HG03457 (cell line): ENCODE data around the gene MRPS2.

Experiments used
- ATAC-seq: cut with Tn5 transposase; IDR thresholded peaks from one replicate; pipeline ENCODE4 v1.9.1; 2021; ENCODE audit warnings: moderate number of reproducible peaks; ENCODE audit not compliant: unreplicated experiment

The MRPS2 gene

GRCh38 chr9:135480071-135480939 lies 20.2 kb upstream of the MRPS2 start:
- ATAC-seq: no peak

GRCh38 chr9:135480940-135481310 lies 19.6 kb upstream of the MRPS2 start:
- no peak for ATAC-seq

- no peak for ATAC-seq
Measured at GRCh38 chr9:135482015-135482754, 18.3 kb upstream of the MRPS2 start.

GRCh38 chr9:135484460-135485277 lies 15.8 kb upstream of the MRPS2 start:
- ATAC-seq: no peak

- ATAC-seq: no peak
Measured at GRCh38 chr9:135485385-135485784, 15.1 kb upstream of the MRPS2 start.

GRCh38 chr9:135485832-135486231 lies 14.7 kb upstream of the MRPS2 start:
- no peak for ATAC-seq

- ATAC-seq: no peak
Measured at GRCh38 chr9:135486267-135487065, 14.0 kb upstream of the MRPS2 start.

- no peak for ATAC-seq
Measured at GRCh38 chr9:135487281-135488012, 13.0 kb upstream of the MRPS2 start.

- no peak for ATAC-seq
Measured at GRCh38 chr9:135488013-135488330, 12.5 kb upstream of the MRPS2 start.

GRCh38 chr9:135488527-135488926 lies 12.0 kb upstream of the MRPS2 start:
- no peak for ATAC-seq

GRCh38 chr9:135489188-135489906 lies 11.1 kb upstream of the MRPS2 start:
- ATAC-seq: no peak

- no peak for ATAC-seq
Measured at GRCh38 chr9:135490166-135490870, 10.2 kb upstream of the MRPS2 start.

GRCh38 chr9:135490980-135491464 lies 9.5 kb upstream of the MRPS2 start:
- ATAC-seq: no peak

GRCh38 chr9:135491764-135492163 lies 8.7 kb upstream of the MRPS2 start:
- no peak for ATAC-seq

GRCh38 chr9:135492886-135493669 lies 7.4 kb upstream of the MRPS2 start:
- ATAC-seq: no peak

GRCh38 chr9:135494791-135495559 lies 5.5 kb upstream of the MRPS2 start:
- ATAC-seq: no peak
